ENCODE results near the gene DIRAS1.

DIRAS1 gene

GRCh38 chr19:2720777-2721569, at the start of gene DIRAS1:
DIRAS1 (minus strand) TSS chr19:2721372; CDS start chr19:2717806, 3,566 bp downstream.
- no peak for DNase-seq (ENCODE audit: low read depth in 2 of 3, low spot score in 1 of 3)

- DNase-seq (ENCODE audit: low read depth in 2 of 3, low spot score in 1 of 3), result no peak
Measured at GRCh38 chr19:2770055-2771013, 49.2 kb upstream of the DIRAS1 start.

- DNase-seq (ENCODE audit: low read depth in 2 of 3, low spot score in 1 of 3), result no peak
Measured at GRCh38 chr19:2769218-2769617, 48.0 kb upstream of the DIRAS1 start.

DNA sequence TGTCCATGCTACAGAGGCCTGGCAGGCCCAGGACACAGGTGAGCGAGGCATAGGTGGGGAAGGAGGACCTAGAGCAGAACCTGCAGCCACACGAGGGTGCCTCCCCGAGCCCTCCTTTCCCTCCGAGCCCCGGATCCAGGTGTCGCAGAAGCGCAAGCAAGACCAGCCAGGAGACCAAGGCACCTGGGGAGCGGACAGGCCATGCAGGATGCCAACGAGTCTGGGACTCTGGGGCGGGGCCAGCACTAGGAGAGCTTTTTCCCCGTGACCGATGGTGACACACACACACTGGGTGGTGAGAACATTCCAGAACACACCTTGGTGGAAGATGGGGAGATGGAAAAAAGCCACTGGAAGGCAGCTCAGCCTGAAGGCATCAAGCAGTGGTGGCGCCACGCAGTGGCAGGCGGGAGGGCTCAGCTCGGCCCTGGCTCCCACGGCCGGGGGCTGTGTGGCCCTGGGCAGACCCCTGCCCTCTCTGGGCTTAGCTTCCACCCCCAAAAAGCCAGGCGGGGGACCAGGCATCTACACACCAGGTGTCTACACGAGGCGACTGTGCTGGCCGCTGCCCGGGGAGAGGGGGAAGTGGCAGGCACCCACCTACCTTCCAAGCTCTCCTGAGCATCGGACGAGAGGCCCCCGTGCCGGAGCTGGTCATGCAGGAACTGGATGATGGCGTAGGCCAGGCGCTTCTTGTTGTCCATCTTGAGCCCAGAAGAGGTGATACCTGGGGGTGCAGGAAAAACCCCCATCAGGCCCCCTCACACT, 47.4 kb upstream of the DIRAS1 start:
- no peak for DNase-seq (ENCODE audit: low read depth in 2 of 3, low spot score in 1 of 3)

DNA sequence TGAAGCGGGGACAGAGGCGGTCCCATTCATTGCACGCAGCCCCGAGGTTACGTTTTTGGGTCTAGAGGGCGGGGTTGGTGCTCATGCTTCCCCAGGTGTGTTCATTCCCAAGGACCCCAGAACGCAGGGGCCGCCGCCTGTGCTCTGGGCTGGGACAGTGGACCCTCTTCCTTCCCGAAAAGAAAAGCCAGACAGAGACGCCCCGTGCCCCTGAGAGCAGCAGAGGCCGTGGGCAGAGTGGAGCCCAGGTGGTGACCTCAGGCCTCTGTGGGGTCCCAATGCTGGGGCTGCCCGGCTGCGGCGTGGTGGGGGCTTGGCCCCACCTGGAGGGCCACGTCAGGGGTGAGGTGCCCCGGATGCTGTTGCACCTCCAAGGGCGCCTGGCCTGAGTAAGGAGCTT, 46.5 kb upstream of the DIRAS1 start:
- DNase-seq (ENCODE audit: low read depth in 2 of 3, low spot score in 1 of 3), result no peak

GRCh38 chr19:2766594-2767372, 45.6 kb upstream of the DIRAS1 start:
- DNase-seq (ENCODE audit: low read depth in 2 of 3, low spot score in 1 of 3), result no peak

DNA sequence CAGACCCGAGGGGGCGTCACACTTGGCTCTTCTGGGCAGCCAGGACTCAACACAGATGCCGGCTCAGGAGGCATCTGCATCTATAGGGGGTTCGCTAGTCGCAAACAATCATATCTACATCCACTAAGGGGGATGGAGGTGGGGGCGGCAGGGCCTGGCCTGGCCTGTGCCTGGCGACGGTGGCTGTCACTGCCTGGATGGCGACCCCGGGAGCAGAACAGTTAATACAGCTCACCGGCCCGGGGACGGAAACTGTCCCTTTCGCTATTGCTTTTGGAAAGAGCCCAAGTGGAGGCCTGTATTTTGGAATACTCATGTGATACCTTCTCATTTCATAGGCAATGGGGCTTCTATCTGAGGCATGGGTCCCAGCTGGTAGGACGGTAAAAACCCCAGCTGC, 44.2 kb upstream of the DIRAS1 start:
- no peak for DNase-seq (ENCODE audit: low read depth in 2 of 3, low spot score in 1 of 3)

- DNase-seq (ENCODE audit: low read depth in 2 of 3, low spot score in 1 of 3), result no peak
Measured at GRCh38 chr19:2764945-2765344, 43.8 kb upstream of the DIRAS1 start.

GRCh38 chr19:2763687-2764086, 42.5 kb upstream of the DIRAS1 start:
- DNase-seq (ENCODE audit: low read depth in 2 of 3, low spot score in 1 of 3), result no peak

- no peak for DNase-seq (ENCODE audit: low read depth in 2 of 3, low spot score in 1 of 3)
Measured at GRCh38 chr19:2762783-2763496, 41.8 kb upstream of the DIRAS1 start.

- DNase-seq (ENCODE audit: low read depth in 2 of 3, low spot score in 1 of 3), result no peak
Measured at GRCh38 chr19:2761876-2762782, 41.0 kb upstream of the DIRAS1 start.

GRCh38 chr19:2761309-2761677, 40.1 kb upstream of the DIRAS1 start:
- DNase-seq (ENCODE audit: low read depth in 2 of 3, low spot score in 1 of 3), result no peak

GRCh38 chr19:2759965-2760364, 38.8 kb upstream of the DIRAS1 start:
- DNase-seq (ENCODE audit: low read depth in 2 of 3, low spot score in 1 of 3), result no peak

DNA sequence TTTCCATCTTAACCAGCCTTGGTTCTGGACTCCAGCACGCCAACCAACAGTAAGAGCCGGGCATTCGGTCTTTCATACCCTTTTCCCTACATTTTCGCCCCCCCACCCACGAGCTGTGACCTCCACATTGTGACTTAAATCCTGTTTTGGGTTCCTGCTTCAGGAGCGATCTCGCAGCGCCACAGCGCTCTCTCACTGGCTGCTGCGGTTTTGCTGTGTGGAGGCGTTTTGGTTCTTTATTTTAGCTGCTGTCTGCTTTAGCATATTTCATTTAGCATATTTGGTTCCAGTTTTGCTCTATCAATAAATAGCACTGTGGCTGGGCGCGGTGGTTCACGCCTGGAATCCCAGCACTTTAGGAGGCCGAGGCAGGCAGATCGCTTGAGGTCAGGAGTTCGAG, 38.2 kb upstream of the DIRAS1 start:
- DNase-seq (ENCODE audit: low read depth in 2 of 3, low spot score in 1 of 3), result no peak

- no peak for DNase-seq (ENCODE audit: low read depth in 2 of 3, low spot score in 1 of 3)
Measured at GRCh38 chr19:2758601-2759313, 37.6 kb upstream of the DIRAS1 start.

DNA sequence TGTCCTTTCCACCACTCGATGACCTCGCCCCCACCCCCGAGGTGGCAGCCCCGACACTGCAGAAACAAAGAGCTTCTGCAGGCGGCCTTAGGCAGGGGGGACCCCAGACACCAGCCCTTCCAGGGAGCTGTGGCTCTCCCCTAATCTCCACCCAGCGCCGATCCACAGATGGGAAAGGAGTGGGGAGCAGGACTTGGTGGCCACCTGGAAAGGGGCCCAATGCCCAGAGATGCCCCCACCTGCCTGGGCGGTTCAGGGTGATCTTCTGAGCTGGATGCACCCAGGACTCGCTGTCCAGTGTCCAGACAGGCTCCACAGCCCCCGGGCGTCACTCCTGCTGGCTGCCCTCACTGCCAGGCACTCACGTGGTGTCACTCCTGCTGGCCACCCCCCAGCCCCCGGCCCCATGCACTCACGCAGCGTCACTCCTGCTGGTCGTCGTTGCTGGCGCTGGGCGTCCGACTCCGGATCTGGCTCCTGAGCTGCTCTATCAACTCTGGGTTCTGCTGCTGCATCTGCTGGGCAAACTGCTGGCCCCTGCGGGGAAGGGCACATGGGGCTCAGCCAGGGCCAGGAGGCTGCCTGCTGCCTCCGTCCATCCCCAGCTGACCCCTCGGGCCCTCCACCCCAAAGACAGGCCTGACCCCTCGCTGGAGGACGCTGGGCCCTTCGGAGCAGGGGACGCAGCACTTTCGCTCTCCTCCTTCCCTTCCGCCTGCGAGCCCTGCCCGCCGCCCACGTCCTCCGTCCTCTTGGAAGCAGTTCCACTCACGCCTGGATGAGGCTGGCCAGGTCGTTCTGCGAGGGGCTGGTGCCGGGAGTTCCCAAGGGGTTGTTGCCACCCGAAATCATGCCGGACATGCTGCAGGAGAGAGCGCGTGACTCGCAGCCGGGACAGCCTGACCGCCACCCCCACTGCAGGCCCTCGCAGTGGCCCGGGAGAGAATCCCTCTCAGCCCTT, 36.0 kb upstream of the DIRAS1 start:
- no peak for DNase-seq (ENCODE audit: low read depth in 2 of 3, low spot score in 1 of 3)

- no peak for DNase-seq (ENCODE audit: low read depth in 2 of 3, low spot score in 1 of 3)
Measured at GRCh38 chr19:2756477-2756876, 35.3 kb upstream of the DIRAS1 start.
